Suprapubic skin (tissue), 4 donors: ENCODE results near the gene RUNX2.

ENCODE experiments used
- CTCF ChIP-seq, 2 donors: fragments of 200-600 bp in 1 of 2; fragments of 450-650 bp in 1 of 2; sonication (generic) in 1 of 2; IDR thresholded peaks; one replicate each; pipeline ENCODE4 v1.5.1; 2016 to 2019; ENCODE audit warnings: antibody characterized with exemption in 2 of 2, mild to moderate bottlenecking in 1 of 2, moderate library complexity in 1 of 2
- EP300 ChIP-seq: sonication (generic); formaldehyde crosslinking; IDR thresholded peaks from one replicate; pipeline ENCODE4 v1.6.1; 2017; ENCODE audit warnings: antibody characterized with exemption
- POLR2A ChIP-seq, 2 donors: fragments of 450-650 bp; IDR thresholded peaks; one replicate each; pipeline ENCODE4 v1.6.1; 2017; ENCODE audit warnings: antibody characterized with exemption in 2 of 2, mild to moderate bottlenecking in 2 of 2, moderate library complexity in 2 of 2
- POLR2AphosphoS5 ChIP-seq, 3 donors: sonication (generic); formaldehyde crosslinking; IDR thresholded peaks; one replicate each; pipeline ENCODE4 v1.6.1; 2017; ENCODE audit warnings: antibody characterized with exemption in 3 of 3

DNA sequence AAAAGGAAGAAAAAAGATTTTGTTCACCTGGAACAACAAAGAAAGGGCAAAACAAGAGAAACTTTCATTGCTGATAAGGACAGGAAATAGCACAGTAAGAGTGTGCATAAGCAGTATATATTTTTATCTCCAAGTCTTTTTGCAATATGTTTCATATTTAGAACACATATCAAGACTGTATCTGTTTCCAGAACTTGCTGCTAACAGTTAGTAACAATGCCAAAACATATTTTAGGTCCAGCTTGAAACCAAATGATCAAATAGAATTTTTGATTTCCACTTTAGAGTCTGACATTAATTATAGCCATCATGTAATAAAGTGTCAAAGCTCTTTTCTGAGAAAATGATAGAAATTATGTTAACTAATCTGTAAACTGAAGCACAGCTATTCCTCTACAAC, 193.1 kb downstream of the RUNX2 start:
- no peak for TF ChIP-seq POLR2A (IDR thresholded peaks at IDR 0.05)
- no peak for TF ChIP-seq CTCF (IDR thresholded peaks at IDR 0.05)
- no peak for TF ChIP-seq EP300
- no peak for TF ChIP-seq POLR2AphosphoS5 (IDR thresholded peaks at IDR 0.05)
